Ishikawa (cell line): ENCODE measurements around the gene CPT1B.

Experiments
- CEBPB ChIP-seq: IDR thresholded peaks from 2 replicates; pipeline ENCODE4 v1.6.1; 2012
- CREB1 ChIP-seq: IDR thresholded peaks from 2 replicates; pipeline ENCODE4 v1.6.1; 2012; ENCODE audit warnings: low read depth
- EGR1 ChIP-seq: IDR thresholded peaks from 2 replicates; pipeline ENCODE4 v1.6.1; 2012
- EP300 ChIP-seq: IDR thresholded peaks from 2 replicates; pipeline ENCODE4 v1.6.1; 2012; ENCODE audit warnings: borderline replicate concordance
- FOXM1 ChIP-seq: IDR thresholded peaks from 2 replicates; pipeline ENCODE4 v1.6.1; 2012; ENCODE audit warnings: low read depth, borderline replicate concordance
- NFIC ChIP-seq: IDR thresholded peaks from 2 replicates; pipeline ENCODE4 v1.6.1; 2012
- RAD21 ChIP-seq: IDR thresholded peaks from 2 replicates; pipeline ENCODE4 v1.6.1; 2012; ENCODE audit warnings: low read depth
- TAF1 ChIP-seq: IDR thresholded peaks from 2 replicates; pipeline ENCODE4 v1.6.1; 2012; ENCODE audit warnings: low read depth, mild to moderate bottlenecking
- TCF12 ChIP-seq: IDR thresholded peaks from 2 replicates; pipeline ENCODE4 v1.6.1; 2012; ENCODE audit warnings: low read depth
- TEAD4 ChIP-seq: IDR thresholded peaks from 2 replicates; pipeline ENCODE4 v1.6.1; 2012
- YY1 ChIP-seq: IDR thresholded peaks from 2 replicates; pipeline ENCODE4 v1.6.1; 2012; ENCODE audit warnings: low read depth
- ZBTB7A ChIP-seq: IDR thresholded peaks from 2 replicates; pipeline ENCODE4 v1.6.1; 2012; ENCODE audit warnings: low read depth
- TF ChIP-seq, protein P1 (sequence below): IDR thresholded peaks from 2 replicates; pipeline ENCODE4 v1.6.1; 2012
- TF ChIP-seq, protein P2 (sequence below): IDR thresholded peaks from 2 replicates; pipeline ENCODE4 v1.6.1; 2012
- TF ChIP-seq, protein P3 (sequence below): IDR thresholded peaks from 2 replicates; pipeline ENCODE4 v1.6.1; 2012; ENCODE audit warnings: low read depth, mild to moderate bottlenecking

The CPT1B gene

GRCh38 chr22:50576806-50577696 lies 1.2 kb downstream of the CPT1B start:
- TF ChIP-seq TCF12 (0 out of 2 replicates have a peak, but pooled peaks have one; percentile 40), FOXM1 (no peak), EP300 (0 out of 2 replicates have a peak, but pooled peaks have one; percentile 10)
- TF ChIP-seq, protein P1, sequence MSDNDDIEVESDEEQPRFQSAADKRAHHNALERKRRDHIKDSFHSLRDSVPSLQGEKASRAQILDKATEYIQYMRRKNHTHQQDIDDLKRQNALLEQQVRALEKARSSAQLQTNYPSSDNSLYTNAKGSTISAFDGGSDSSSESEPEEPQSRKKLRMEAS, result 0 out of 2 replicates have a peak, but pooled peaks have one; percentile 21

GRCh38 chr22:50576070-50576469 lies 2.2 kb downstream of the CPT1B start:
- peak; percentile 67 for TF ChIP-seq RAD21
- TF ChIP-seq CREB1, result no peak
- TF ChIP-seq CEBPB, result no peak

DNA sequence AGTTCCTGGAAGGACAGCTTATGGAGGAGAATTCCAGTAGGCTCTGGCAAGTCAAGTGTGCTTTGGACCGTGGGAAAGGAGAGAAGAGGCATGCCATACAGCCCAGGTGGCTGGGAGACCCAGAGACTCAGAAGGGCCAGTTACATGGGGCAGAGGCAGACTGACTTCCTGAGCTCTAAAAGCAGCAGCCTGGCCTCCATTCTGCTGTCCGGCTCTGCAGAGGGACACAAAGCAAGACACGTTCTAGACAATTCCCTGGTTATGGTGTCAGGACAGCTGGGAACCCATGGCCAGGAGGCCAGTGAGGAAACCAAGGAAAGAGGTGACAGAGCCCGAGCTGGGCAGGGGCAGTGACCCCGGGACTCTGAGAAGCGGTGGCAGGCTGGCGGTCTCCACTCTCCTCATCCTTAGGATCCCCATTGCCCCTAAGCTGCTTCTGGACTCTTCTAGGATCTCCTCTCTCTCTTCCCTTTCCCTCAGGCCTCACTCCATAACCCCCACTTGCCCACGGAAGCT lies 2.7 kb downstream of the CPT1B start:
- TF ChIP-seq, protein P2, sequence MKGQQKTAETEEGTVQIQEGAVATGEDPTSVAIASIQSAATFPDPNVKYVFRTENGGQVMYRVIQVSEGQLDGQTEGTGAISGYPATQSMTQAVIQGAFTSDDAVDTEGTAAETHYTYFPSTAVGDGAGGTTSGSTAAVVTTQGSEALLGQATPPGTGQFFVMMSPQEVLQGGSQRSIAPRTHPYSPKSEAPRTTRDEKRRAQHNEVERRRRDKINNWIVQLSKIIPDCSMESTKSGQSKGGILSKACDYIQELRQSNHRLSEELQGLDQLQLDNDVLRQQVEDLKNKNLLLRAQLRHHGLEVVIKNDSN, result no peak
- TF ChIP-seq TCF12 (no peak), FOXM1 (no peak), RAD21 (no peak), CREB1 (no peak), EGR1 (no peak), NFIC (no peak), ZBTB7A (no peak)
- TF ChIP-seq, protein P1, result no peak
- TF ChIP-seq, protein P3, sequence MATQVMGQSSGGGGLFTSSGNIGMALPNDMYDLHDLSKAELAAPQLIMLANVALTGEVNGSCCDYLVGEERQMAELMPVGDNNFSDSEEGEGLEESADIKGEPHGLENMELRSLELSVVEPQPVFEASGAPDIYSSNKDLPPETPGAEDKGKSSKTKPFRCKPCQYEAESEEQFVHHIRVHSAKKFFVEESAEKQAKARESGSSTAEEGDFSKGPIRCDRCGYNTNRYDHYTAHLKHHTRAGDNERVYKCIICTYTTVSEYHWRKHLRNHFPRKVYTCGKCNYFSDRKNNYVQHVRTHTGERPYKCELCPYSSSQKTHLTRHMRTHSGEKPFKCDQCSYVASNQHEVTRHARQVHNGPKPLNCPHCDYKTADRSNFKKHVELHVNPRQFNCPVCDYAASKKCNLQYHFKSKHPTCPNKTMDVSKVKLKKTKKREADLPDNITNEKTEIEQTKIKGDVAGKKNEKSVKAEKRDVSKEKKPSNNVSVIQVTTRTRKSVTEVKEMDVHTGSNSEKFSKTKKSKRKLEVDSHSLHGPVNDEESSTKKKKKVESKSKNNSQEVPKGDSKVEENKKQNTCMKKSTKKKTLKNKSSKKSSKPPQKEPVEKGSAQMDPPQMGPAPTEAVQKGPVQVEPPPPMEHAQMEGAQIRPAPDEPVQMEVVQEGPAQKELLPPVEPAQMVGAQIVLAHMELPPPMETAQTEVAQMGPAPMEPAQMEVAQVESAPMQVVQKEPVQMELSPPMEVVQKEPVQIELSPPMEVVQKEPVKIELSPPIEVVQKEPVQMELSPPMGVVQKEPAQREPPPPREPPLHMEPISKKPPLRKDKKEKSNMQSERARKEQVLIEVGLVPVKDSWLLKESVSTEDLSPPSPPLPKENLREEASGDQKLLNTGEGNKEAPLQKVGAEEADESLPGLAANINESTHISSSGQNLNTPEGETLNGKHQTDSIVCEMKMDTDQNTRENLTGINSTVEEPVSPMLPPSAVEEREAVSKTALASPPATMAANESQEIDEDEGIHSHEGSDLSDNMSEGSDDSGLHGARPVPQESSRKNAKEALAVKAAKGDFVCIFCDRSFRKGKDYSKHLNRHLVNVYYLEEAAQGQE, result no peak

GRCh38 chr22:50574383-50574755 lies 3.9 kb downstream of the CPT1B start:
- no peak for TF ChIP-seq CREB1
- no peak for TF ChIP-seq EGR1
- no peak for TF ChIP-seq TCF12
- TF ChIP-seq, protein P1, result no peak
- no peak for TF ChIP-seq FOXM1
- no peak for TF ChIP-seq TAF1
- no peak for TF ChIP-seq RAD21
- TF ChIP-seq ZBTB7A, result no peak
- TF ChIP-seq TEAD4, result no peak
- TF ChIP-seq, protein P3, result no peak
- TF ChIP-seq NFIC, result no peak

- TF ChIP-seq EGR1, result no peak
Measured at GRCh38 chr22:50573491-50574382, 4.5 kb downstream of the CPT1B start.

- no peak for TF ChIP-seq EGR1
- TF ChIP-seq YY1, result no peak
- no peak for TF ChIP-seq CREB1
- TF ChIP-seq FOXM1, result no peak
- TF ChIP-seq, protein P1, result no peak
- TF ChIP-seq RAD21, result no peak
- TF ChIP-seq, protein P2, result no peak
- no peak for TF ChIP-seq TAF1
- TF ChIP-seq ZBTB7A, result no peak
- TF ChIP-seq TCF12, result no peak
- no peak for TF ChIP-seq EP300
- TF ChIP-seq, protein P3, result no peak
- TF ChIP-seq CEBPB, result no peak
- no peak for TF ChIP-seq NFIC
Measured at GRCh38 chr22:50572965-50573364, 5.3 kb downstream of the CPT1B start.
